HG03280 (cell line): ENCODE measurements around the gene ITPRIPL1.

Experiments
- ATAC-seq: cut with Tn5 transposase; IDR thresholded peaks from one replicate; pipeline ENCODE4 v1.9.1; 2021; ENCODE audit warnings: mild to moderate bottlenecking, moderate library complexity; ENCODE audit not compliant: unreplicated experiment

Gene ITPRIPL1

DNA sequence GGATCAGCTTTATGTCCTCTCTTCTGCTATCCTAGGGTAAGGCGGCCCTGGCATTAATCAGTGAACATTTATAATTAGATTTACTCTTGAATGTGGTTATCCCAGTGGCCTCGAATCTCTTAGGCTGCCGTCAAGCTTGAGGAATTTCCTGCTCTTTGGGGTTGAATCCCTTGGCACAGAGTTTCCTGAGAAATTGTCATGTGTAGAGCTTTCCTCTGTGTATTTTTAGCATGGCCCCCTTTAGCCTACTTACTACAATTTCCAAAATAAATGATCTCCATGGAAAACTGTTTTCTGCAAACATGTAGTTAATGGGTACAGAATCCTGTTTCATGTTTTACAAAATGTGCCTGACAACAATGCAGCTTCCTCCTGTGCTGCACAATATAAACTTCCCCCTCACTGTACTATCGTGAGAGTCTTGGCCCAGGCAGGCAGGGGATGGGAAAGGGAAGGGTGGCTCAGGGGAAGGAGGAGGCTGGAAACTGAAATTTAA lies 28.5 kb downstream of the ITPRIPL1 start:
- ATAC-seq: no peak

DNA sequence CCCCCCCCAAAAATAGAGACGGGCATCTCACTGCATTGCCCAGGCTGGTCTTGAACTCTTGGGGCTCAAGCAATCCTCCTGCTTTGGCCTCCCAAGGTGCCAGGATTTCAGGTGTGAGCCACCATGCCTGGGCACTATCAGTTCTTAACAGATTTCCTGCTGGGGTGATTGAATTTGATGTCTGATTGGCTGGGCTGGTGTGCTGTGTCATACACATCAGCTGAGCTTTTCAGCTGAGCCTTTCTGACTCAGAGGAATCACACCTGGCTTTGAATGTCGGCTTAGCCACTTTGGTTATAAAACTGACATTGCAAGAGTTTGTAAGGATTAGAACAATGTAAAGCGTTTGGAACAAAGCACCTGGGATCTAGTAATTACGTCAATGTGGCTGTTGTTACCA lies 29.4 kb downstream of the ITPRIPL1 start:
- no peak for ATAC-seq

GRCh38 chr2:96356889-96357288 lies 31.8 kb downstream of the ITPRIPL1 start:
- ATAC-seq: no peak

- no peak for ATAC-seq
Measured at GRCh38 chr2:96359310-96359709, 34.2 kb downstream of the ITPRIPL1 start.

DNA sequence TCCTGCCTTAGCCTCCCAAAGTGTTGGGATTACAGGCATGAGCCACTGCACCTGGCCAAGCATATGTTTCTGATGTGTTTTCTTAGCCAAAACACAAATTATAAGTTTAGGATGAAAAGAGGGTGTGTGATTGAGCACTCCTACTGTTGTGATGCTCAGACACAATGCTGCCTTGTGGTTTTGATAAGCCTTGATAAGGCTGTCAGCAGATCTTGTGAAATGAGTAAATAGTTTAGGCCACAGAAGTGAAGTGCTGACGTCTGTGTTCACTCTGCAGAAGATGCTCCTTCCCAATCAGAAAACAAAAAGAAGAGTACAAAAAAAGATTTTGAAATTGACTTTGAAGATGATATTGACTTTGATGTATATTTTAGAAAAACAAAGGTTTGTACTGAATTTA lies 34.7 kb downstream of the ITPRIPL1 start:
- ATAC-seq: no peak

DNA sequence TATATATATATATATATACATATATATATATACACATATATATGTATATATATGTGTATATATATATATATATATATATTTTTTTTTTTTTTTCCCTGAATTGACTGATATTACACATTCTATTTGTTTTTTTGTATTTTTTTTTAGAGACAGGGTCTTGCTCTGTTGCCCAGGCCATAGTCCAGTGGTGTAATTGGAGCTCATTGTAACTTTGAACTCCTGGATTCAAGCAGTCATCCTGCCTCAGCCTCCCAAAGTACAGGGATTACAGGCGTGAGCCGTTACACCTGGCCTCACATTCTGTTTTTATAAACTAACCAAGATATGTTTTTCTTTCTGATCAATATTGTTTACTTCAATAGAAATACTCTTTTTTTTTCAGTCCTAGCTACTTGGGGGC lies 36.6 kb downstream of the ITPRIPL1 start:
- ATAC-seq: no peak

GRCh38 chr2:96369186-96369585 lies 44.1 kb downstream of the ITPRIPL1 start:
- ATAC-seq: no peak

GRCh38 chr2:96374211-96374951 lies 49.3 kb downstream of the ITPRIPL1 start:
- ATAC-seq: no peak
